Ramos (cell line): ENCODE data around the gene LRRC4C.

Experiments used
- in situ Hi-C: fragments of 300-500 bp; cut with MboI; formaldehyde crosslinking; loops from one replicate; pipeline ENCODE4 v1.14.3; 2022; ENCODE audit warnings: low sequenced_read_pairs; ENCODE audit not compliant: unreplicated experiment

Gene LRRC4C

DNA sequence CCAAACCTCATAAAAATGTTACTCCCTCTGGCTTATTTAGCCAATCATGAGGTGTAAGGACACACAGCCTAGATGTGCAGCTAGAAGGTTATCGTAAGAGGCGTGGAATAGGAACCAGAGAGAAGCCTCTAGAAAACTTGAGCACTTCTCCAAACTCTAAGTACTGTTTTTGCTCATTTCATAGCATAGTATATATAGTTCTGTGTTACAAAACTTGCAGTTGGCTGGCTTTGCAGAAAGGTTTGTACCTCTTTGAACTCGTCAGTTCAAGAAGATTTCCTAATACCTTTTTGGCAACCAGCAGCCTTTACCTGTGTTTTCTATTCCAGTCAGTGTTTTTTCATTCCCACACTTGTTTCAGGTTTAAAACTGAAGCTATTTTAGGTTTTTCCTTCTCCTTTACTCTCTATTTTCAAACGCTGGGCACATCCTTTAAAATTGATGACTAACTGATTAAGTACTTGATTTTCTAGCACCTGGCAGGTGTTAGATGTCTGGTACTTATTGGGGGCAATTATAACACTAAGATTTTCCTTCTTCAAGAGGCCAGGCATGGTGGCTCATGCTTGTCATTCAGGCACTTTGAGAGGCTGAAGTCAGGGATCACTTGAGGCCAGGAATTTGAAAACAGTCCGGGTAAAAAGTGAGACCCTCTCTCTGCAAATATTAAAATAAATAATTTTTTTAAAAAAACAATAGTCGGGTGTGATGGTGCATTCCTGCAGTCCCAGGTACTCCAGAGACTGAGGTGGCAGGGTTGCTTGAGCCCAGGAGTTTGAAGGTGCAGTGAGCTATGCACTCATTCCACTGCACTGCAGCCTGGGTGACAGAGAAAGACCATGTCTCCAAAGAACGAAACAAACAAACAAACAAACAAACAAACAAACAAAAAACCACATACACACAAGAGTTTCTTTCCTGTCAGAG lies 125.2 kb downstream of the LRRC4C start:
- in situ Hi-C loops, result no loop called here

DNA sequence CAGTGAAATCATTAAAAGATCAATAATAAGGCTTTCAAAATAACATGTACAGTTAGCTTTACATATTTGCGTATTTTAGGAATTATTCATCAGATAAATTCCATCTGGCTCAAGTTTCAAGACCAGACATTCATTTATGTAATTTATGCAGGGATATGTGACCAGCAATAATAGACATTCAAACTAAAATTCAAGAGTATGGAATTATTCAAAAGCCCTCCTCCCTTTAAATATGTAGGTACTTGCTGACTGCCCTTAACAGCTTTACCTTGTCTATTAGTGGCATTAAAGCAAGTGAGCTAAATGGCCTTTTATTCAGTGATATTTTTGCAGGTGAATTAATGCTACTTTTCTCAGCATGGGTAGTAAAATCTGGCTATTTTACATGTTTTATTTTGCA lies 126.1 kb downstream of the LRRC4C start:
- in situ Hi-C loops, result no loop called here

- in situ Hi-C loops, result no loop called here
Observed at GRCh38 chr11:41328324-41328723, 131.1 kb downstream of the LRRC4C start.

GRCh38 chr11:41323446-41323845 lies 136.0 kb downstream of the LRRC4C start:
- in situ Hi-C loops, result no loop called here

DNA sequence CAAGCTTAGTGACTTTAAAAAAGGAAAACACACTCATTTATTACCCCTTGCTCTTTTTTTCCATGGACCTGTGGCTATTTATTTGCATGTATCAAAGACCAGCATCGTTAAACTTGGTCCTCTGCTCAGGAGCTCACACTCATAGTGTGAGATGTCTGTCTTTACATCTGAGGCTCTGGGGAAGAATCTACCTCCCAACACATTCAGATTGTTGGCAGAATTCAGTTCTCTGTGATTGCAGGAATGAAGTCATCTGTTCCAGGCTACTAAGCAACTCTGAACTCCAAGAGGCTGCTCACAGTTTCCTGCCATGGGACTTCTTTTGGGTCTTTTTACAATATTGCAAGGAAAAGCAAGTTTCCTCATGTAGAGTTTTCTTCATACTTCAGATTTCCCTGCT lies 138.8 kb downstream of the LRRC4C start:
- in situ Hi-C loops, result no loop called here

DNA sequence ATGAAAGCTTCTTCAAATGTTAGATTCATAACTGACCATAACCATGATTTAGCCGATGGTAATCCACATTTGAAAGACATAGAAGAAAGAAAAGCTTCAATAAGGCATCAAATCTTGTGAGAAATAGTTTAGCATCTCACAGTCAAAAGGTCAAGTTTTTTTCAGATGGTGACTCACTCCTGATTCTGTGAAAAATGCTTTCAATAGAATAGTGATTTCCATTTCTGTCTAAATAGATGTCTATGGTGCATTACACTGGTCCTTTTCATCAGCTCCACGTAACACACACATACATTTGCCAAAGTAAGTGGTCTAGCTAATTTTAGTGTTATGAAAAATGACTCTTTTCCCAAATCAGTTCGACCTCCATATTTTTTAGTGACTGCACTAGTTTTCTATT lies 139.2 kb downstream of the LRRC4C start:
- in situ Hi-C loops, result no loop called here

DNA sequence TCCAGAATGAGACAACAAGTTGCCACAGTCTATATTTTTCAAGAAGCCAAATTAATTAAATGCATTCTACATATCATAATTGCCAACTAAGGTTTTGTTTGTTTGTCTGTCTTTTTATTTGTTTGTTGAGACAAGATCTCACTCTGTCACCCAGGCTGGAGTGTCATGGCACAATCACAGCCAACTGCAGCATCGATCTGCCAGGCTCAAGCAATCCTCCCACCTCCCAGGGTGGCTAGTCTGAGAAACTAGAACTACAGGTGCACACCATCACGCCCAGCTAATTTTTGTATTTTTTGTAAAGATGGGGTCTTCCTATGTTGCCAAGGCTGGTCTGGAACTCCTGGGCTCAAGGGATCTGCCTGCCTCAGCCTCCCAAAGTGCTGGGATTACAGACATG lies 140.0 kb downstream of the LRRC4C start:
- in situ Hi-C loops, result no loop called here

GRCh38 chr11:41316751-41317150 lies 142.7 kb downstream of the LRRC4C start:
- in situ Hi-C loops, result no loop called here

GRCh38 chr11:41313226-41313625 lies 146.2 kb downstream of the LRRC4C start:
- in situ Hi-C loops, result no loop called here

DNA sequence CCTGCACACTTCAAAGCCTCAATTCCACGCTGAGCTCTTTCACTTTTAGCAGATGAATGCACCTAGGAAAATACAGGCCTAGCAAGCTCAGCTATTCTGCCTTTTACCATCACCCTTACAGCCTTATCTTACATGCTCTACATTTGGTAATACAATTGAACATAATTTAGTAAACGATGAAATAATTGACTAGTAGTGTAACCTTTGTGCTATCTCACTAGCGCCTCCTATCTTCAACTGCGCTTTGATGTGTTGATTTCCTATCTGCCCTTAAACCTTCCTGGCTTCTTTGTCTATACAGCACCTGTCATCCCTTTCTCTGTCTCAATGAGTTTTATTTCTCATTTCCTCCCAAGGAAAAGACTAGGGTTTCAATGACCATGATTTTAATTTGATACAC lies 149.7 kb downstream of the LRRC4C start:
- in situ Hi-C loops, result no loop called here

DNA sequence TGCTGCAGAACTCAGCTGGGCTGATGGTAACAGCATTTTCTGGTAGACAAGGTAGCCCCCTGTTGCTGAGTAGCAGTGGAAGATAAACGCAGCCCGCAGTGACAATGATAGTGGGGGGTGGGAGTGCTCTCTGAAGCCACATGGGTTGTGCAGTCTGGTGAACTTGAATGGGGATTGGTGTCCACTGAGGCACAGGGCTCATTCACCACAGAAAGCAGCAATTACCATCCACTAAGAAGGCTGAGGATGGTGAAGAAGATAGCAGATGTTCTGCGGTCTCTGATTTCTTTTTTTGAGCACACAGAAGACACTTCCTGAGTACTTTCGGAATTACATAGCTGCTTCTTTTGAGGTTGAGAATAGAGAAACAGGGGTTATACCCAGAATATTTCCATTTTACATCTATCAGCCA lies 150.3 kb downstream of the LRRC4C start:
- in situ Hi-C loops, result no loop called here

- in situ Hi-C loops, result no loop called here
Observed at GRCh38 chr11:41308286-41308685, 151.2 kb downstream of the LRRC4C start.

GRCh38 chr11:41307296-41308080 lies 152.0 kb downstream of the LRRC4C start:
- in situ Hi-C loops, result no loop called here

DNA sequence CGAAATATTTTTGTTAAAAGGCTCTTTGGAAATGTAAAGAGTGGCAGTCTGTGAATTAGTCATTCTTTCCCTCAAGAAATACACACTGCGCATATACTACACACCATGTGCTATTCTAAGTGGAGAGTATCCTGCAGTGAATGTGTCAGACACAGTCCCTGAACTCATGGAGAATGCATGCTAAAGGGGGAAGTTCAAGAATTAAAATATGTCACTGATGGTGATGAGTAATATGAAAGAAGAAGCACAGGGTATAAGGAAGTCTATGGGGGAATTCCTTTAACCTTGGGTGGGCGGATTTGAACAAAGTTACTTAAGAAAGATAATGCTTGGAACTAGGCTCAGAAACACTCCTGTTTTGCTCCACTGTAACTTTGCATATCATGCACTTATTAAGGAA lies 153.0 kb downstream of the LRRC4C start:
- in situ Hi-C loops, result no loop called here

GRCh38 chr11:41301023-41301422 lies 158.4 kb downstream of the LRRC4C start:
- in situ Hi-C loops, result no loop called here

GRCh38 chr11:41289408-41289807 lies 170.0 kb downstream of the LRRC4C start:
- in situ Hi-C loops, result no loop called here

DNA sequence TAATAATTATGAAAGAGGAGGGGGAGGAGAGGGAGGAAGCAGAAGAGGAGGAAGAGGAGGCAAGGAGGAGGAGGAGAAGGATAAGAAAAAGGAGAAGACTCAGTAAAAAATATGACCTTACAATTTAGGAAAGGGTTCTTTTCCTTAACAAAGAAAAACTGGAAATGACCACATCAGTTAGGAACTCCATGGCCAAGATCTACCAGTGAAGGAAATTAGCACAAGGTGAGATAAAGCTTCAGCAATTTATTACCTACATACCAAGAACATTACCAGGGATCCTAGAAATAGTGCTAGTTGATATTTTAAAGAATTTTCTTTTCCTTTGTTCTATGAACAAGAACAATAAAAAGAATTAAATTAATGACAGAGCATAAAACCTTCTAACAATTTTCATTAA lies 172.7 kb downstream of the LRRC4C start:
- in situ Hi-C loops, result no loop called here

- in situ Hi-C loops, result no loop called here
Observed at GRCh38 chr11:41284354-41284753, 175.1 kb downstream of the LRRC4C start.

- in situ Hi-C loops, result no loop called here
Observed at GRCh38 chr11:41283191-41283930, 176.1 kb downstream of the LRRC4C start.

DNA sequence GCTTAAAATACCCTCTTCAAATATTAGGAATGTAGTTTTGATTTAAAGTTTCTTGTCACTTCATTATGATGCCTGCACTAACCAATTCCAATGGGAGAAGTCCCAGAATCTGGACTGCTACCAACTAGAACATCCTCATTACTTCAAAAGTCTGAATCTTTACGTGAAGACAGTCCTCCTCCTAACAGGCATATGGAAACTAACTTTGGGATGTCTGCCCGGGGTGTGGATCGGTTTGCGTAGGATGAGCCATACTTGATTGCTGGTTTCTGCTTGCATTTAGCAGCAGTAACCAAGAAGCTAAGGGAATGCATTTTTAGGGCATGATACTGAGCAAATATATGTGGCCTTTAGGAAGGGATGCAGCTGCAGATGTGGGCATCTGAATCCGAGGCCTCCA lies 177.1 kb downstream of the LRRC4C start:
- in situ Hi-C loops, result no loop called here
